IPS DF 6.9 (cell line): Measurements from ENCODE around the gene RASGRP4.

Experiments
- DNase-seq: peaks from one replicate; pipeline ENCODE4 v3.0.0-alpha.2; 2013; ENCODE audit warnings: low read depth, low spot score
- H3K27ac ChIP-seq: one replicate; pipeline ENCODE4 v1.5.1; 2013; ENCODE audit warnings: low read length, control low read depth
- H3K27me3 ChIP-seq: 2 replicates; pipeline ENCODE4 v1.6.1; 2013; ENCODE audit warnings: mild to moderate bottlenecking, low read length; ENCODE audit not compliant: control insufficient read depth, insufficient read depth
- H3K36me3 ChIP-seq: 2 replicates; pipeline ENCODE4 v1.6.1; 2013; ENCODE audit warnings: low read length; ENCODE audit not compliant: control insufficient read depth, insufficient read depth
- H3K4me1 ChIP-seq: 2 replicates; pipeline ENCODE4 v1.6.1; 2013; ENCODE audit warnings: low read length; ENCODE audit not compliant: control insufficient read depth, insufficient read depth
- H3K4me3 ChIP-seq: 2 replicates; pipeline ENCODE4 v1.5.1; 2013; ENCODE audit warnings: mild to moderate bottlenecking, low read length
- H3K9me3 ChIP-seq: 2 replicates; pipeline ENCODE4 v1.6.1; 2013; ENCODE audit warnings: low read length, inconsistent platforms; ENCODE audit not compliant: control insufficient read depth, insufficient read depth
- WGBS: extraction: QIAGEN DNeasy Blood & Tissue Kit; methylation state at CpG from one replicate; pipeline ENCODE4 v1.1.7; 2013; ENCODE audit warnings: mixed read lengths, missing lambda C conversion rate; ENCODE audit not compliant: insufficient read length, insufficient coverage; 5-methylcytosine and 5-hydroxymethylcytosine counted together

The RASGRP4 gene

DNA sequence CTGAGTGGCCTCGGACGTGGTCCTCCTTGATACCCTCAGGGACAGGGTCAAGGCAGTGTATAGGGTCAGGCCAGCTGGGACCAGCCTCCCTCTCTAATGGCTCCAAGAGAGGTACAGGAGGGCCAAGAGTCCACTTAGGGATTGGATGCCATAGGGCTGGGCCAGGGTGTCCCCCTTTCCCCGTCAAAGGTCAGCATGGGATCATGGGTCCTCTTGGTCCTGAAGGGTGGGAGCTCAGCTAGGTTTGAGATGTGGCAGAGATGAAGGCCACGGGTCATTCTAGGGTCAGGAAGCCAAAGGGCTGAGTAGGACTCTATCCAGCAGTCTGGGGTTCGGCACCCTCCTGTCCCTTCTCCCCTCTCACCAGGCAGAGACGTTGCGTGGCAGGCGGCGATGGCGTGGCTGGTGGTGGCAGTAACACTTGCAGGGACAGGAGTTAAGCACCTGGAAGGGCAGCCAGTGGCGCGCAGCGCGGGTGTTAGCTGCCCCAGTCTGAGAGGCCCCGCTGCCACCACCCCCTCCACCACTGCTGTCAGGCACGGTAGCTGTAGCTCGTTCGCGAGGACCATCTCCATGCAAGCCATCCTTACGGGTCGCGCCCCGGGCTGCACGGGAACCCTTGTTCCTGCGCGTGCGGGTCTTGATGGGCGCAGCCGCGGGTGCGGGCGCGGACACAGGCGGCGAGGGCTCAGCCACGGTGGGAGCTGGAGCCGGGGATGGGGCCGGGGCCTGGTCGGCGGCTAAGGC lies 40.8 kb downstream of the RASGRP4 start:
- Histone ChIP-seq H3K27ac (no peak overlapping the region), H3K27me3 (no peaks in the 10 kb centered on the region), H3K4me3 (no peak overlapping the region), H3K4me1 (peaks cover 4% of the 10 kb centered on the region; the same call in 1 of the 2 replicates), H3K9me3 (no peaks in the 10 kb centered on the region), H3K36me3 (peaks cover 18% of the 10 kb centered on the region)
- no CpG with 5 or more reads among the region's 40 CpGs for WGBS
- no peak for DNase-seq

DNA sequence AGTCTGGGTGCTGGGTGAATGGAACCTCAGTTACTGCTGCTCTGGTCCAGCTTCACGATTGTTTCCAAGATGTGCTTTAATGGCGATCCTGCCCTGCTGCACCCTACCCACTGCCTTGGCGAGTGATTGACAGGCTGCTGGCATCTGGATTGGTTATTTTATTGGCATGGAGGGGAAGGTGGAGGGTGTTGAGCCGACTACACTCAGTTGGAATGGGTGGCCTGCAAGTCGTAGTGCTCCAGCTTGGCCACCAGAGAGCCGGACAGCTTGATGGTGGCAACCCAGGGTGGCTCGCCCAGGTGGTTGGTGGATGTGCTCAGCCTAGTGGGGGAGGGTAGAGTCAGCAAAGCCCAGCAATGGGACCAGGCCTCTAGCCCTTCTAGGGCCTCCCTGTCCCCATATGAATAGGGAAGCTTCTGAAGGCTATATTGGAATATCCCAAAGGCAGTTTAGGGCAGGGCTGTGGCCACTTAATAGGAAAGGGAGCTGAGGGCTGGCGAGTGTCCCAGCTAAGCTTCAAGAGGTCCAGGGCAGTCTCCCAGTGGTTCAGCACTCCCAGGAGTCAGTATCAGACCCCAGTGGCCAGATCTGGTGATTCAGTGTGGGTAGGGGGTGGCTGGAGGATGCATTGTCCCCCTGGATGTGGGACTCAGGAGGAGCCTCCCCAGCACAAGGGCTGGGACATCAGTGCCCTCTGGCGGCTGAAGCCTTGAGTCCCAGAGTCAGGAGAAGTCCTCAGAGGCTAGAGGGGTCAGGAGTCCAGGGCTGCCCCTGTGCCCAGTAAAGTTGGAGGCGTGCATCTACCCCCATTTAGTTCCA lies 41.6 kb downstream of the RASGRP4 start:
- H3K36me3 ChIP-seq = peaks cover 18% of the 10 kb centered on the region

DNA sequence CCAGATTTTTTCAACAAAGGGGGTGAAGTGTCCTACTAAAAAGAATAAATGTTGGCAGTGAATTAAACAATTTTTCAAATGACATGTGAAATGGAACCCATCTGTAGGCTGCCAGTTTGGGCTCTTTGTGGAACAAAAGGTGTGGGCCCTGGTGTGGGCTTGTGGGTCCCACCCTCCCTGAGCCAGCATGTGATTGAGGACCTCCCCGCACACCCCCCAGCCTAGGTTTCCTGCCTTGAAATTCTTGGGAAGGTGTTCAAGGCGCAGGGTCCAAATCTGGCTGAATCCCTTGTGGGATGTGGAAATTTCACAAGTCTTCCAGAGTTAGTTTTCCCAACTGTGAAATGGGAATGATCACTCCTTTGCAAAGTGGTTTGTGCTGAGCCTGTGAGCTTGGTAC lies 42.3 kb downstream of the RASGRP4 start:
- no peaks in the 10 kb centered on the region for H3K27me3 ChIP-seq
- H3K4me3 ChIP-seq = no peak overlapping the region
- DNase-seq = no peak
- H3K9me3 ChIP-seq = no peaks in the 10 kb centered on the region
- H3K27ac ChIP-seq = no peak overlapping the region
- WGBS = no CpG with 5 or more reads among the region's 2 CpGs
- H3K36me3 ChIP-seq = peaks cover 23% of the 10 kb centered on the region
- peaks cover 4% of the 10 kb centered on the region; the same call in 1 of the 2 replicates for H3K4me1 ChIP-seq

More for the DNA sequence above, 41.6 kb downstream of the RASGRP4 start:
- no peak overlapping the region for H3K4me3 ChIP-seq
- H3K4me1 ChIP-seq = peaks cover 4% of the 10 kb centered on the region; the same call in 1 of the 2 replicates
- no CpG with 5 or more reads among the region's 10 CpGs for WGBS
- no peak for DNase-seq
- no peaks in the 10 kb centered on the region for H3K27me3 ChIP-seq
- H3K9me3 ChIP-seq = no peaks in the 10 kb centered on the region
- H3K27ac ChIP-seq = no peak overlapping the region

DNA sequence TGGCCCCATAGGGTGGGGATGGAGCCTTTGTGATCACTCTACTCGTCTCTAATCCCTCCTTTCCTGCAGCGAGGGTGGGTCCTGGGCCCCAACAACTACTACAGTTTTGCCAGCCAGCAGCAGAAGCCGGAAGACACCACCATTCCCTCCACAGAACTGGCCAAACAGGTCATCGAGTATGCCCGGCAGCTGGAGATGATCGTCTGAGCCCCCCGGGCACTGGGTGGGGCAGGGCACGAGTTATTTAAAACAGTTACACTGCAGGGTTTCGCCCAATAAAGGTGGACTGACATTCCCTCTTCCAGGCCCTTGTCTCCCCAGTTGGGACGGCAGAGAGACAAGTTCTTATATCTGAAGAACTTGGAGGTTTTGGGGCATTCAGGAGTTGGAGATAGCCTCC lies 42.8 kb downstream of the RASGRP4 start:
- no CpG with 5 or more reads among the region's 10 CpGs for WGBS
- H3K27me3 ChIP-seq = no peaks in the 10 kb centered on the region
- H3K36me3 ChIP-seq = peaks cover 23% of the 10 kb centered on the region
- H3K27ac ChIP-seq = no peak overlapping the region
- H3K4me3 ChIP-seq = no peak overlapping the region
- DNase-seq = no peak
- H3K9me3 ChIP-seq = no peaks in the 10 kb centered on the region
- peaks cover 4% of the 10 kb centered on the region; the same call in 1 of the 2 replicates for H3K4me1 ChIP-seq

DNA sequence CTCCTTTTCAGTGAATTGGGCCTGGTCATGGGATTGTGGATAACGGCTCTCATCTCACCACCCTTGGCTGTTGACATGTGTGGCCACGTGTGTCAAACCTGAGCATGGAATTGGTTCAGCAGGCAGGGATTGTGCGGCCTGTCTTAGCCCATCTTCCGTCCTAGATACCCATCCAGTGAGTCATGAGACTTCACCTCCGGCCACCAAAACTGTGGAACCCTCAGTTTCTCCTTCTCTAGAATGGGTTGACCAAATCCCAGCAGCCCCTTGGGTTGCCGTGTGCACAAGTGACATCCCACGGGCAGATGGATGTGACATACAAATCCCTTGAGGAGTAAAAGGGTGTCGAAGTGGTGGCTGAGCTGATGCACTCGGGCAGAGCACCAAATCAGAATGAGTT lies 44.9 kb downstream of the RASGRP4 start:
- H3K9me3 ChIP-seq = no peaks in the 10 kb centered on the region
- no peak overlapping the region for H3K4me3 ChIP-seq
- no peak overlapping the region for H3K27ac ChIP-seq
- peaks cover 23% of the 10 kb centered on the region for H3K36me3 ChIP-seq
- DNase-seq = no peak
- no peaks in the 10 kb centered on the region for H3K27me3 ChIP-seq
- WGBS = no CpG with 5 or more reads among the region's 9 CpGs
- peaks cover 4% of the 10 kb centered on the region; the same call in 1 of the 2 replicates for H3K4me1 ChIP-seq

DNA sequence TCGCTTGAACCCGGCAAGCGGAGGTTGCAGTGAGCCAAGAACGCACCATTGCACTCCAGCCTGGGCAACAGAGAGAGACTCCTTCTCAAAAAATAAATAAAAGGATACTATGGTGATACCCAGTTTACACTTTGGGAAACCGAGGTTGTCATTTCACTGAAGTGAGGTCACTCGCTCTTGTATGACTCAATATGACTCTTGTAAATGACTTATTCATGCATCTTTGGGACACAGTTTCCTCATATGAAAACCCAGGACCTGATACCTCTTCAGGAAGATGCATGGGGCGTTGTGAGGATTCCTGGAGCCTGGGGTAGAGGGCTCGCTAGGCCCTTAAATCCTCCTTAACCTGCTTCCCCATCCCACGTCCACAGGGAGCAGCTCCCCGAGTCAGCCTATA lies 47.2 kb downstream of the RASGRP4 start:
- H3K27ac ChIP-seq = no peak overlapping the region
- H3K4me1 ChIP-seq = 0 out of 2 replicates have a peak, but pooled peaks cover 4% of the 10 kb centered on the region
- DNase-seq = no peak
- H3K27me3 ChIP-seq = no peaks in the 10 kb centered on the region
- no peaks in the 10 kb centered on the region for H3K9me3 ChIP-seq
- whole genome bisulfite sequencing = no CpG with 5 or more reads among the region's 10 CpGs
- H3K36me3 ChIP-seq = peaks cover 23% of the 10 kb centered on the region
- no peak overlapping the region for H3K4me3 ChIP-seq

DNA sequence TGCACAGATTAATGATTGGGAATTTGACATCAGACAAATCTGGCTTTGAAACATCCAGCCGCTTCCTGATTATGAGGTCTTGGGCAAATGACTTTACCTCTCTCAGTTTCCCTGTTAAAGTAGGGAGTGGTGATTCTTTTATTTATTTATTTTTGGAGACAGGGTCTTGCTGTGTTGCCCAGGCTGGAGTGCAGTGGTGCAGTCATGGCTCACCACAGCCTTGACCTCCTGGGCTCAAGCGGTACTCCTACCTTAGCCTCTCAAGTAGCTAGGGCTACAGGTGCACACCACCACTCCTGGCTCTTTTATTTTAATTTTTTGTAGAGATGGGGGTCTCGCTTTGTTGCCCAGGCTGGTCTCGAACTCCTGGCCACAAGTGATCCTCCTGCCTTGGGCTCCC lies 49.0 kb downstream of the RASGRP4 start:
- Histone ChIP-seq H3K4me1 (0 out of 2 replicates have a peak, but pooled peaks cover 4% of the 10 kb centered on the region), H3K27me3 (no peaks in the 10 kb centered on the region), H3K4me3 (no peak overlapping the region), H3K9me3 (no peaks in the 10 kb centered on the region), H3K27ac (no peak overlapping the region), H3K36me3 (peaks cover 19% of the 10 kb centered on the region)
- no peak for DNase-seq
- WGBS = no CpG with 5 or more reads among the region's 4 CpGs

DNA sequence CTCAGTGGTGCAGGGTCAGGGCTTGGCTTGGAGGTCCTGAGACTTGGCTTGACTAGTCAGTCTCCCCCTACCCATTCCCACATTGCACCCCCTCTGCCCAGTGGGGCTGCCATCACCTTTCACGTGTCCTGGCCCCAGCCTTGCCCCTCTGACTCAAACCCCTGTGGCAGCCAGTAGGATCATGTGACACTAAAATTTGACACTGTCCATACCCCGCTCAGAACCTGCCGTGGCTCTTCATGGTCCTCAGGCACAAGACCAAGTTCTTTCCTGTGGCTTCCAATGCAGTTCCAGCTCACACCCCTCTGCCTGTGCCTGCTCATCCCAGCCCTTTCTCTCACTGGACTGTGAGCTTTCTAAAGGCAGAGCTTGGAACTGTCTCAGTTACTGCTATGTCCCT lies 49.4 kb downstream of the RASGRP4 start:
- Histone ChIP-seq H3K27me3 (no peaks in the 10 kb centered on the region), H3K9me3 (no peaks in the 10 kb centered on the region), H3K27ac (no peak overlapping the region), H3K36me3 (peaks cover 17% of the 10 kb centered on the region), H3K4me1 (0 out of 2 replicates have a peak, but pooled peaks cover 4% of the 10 kb centered on the region), H3K4me3 (no peak overlapping the region)
- no peak for DNase-seq
- no CpG with 5 or more reads among the region's 3 CpGs for WGBS

DNA sequence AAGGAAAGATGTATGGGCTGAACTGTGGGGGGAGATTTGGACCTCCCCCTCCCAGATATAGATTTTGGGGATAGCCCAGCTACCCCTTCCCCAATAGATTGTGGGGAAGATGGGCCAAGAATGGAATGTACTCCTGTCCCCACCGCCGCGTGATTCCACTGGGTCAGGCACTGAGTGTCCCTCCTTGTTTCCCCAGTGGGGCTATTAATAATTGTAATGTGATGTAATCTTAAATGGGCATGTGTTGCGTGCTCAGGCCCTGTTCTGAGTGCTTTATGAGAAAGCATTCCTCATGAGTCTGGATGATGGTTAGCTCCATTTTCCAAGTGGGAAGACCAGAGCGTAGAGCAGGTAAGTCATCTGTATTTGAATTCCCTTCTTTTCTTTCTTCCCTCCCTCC lies 50.3 kb downstream of the RASGRP4 start:
- no peaks in the 10 kb centered on the region for H3K27me3 ChIP-seq
- peak overlapping the region; percentile 84; the same call in 1 of the 2 replicates for H3K4me3 ChIP-seq
- no peak overlapping the region for H3K27ac ChIP-seq
- DNase-seq = no peak
- 0 out of 2 replicates have a peak, but pooled peaks cover 4% of the 10 kb centered on the region for H3K4me1 ChIP-seq
- WGBS = no CpG with 5 or more reads among the region's 5 CpGs
- no peaks in the 10 kb centered on the region for H3K9me3 ChIP-seq
- peaks cover 10% of the 10 kb centered on the region; the same call in 1 of the 2 replicates for H3K36me3 ChIP-seq

DNA sequence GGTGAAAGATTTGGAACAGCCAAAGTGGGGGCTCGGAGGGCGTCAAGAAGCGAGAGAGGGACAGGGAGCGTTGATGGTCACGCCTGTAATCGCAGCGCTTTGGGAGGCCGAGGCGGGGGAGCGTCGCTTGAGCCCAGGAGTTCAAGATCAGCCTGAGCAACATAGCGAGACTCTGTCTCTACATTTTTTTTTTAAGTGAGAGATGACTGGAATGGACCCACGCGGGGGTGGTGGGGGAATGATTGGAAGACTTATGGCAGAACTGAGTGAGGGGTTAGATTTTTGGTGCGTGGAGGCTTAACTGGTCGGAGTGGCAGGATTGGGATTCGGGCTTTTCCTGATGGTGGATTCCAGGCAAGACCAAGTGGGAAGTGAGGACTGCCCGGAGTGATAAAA lies 50.9 kb downstream of the RASGRP4 start:
- peak overlapping the region; percentile 84 for H3K4me3 ChIP-seq
- H3K27me3 ChIP-seq = no peaks in the 10 kb centered on the region
- H3K9me3 ChIP-seq = no peaks in the 10 kb centered on the region
- H3K36me3 ChIP-seq = peaks cover 5% of the 10 kb centered on the region; the same call in 1 of the 2 replicates
- 0 out of 2 replicates have a peak, but pooled peaks cover 4% of the 10 kb centered on the region for H3K4me1 ChIP-seq
- no CpG with 5 or more reads among the region's 18 CpGs for WGBS
- no peak for DNase-seq
- H3K27ac ChIP-seq = no peak overlapping the region
